Cardiac muscle cell (in vitro differentiated cells and primary cell): ENCODE data around the gene SEMA5B. TPM values are rescaled to one million over a fixed set of nuclear protein-coding genes. Genes with fewer than 3 reads are reported as not detected.

Source experiments
- DNase-seq, 2 donors: peaks; one replicate each; pipeline versions ENCODE4 v3.0.0 to v3.0.0-alpha.2; 2010 to 2017; ENCODE audit warnings: low read depth in 1 of 2, low spot score in 1 of 2
- H3K27ac ChIP-seq: fragments of 200-600 bp; sonication (generic); 2 replicates; pipeline ENCODE4 v1.5.1; 2016
- H3K27me3 ChIP-seq: fragments of 200-600 bp; sonication (generic); 2 replicates; pipeline ENCODE4 v1.6.0; 2016; ENCODE audit warnings: control low read depth
- H3K36me3 ChIP-seq: fragments of 200-600 bp; sonication (generic); 2 replicates; pipeline ENCODE4 v1.5.1; 2016; ENCODE audit warnings: control low read depth
- H3K4me1 ChIP-seq: fragments of 200-600 bp; sonication (generic); 2 replicates; pipeline ENCODE4 v1.8.1; 2017; ENCODE audit warnings: low read depth, mild to moderate bottlenecking, mixed run types
- H3K4me3 ChIP-seq: fragments of 200-600 bp; sonication (generic); 2 replicates; pipeline ENCODE4 v1.5.1; 2016; ENCODE audit warnings: mild to moderate bottlenecking
- H3K9me3 ChIP-seq: fragments of 200-600 bp; sonication (generic); 2 replicates; pipeline ENCODE4 v1.5.1; 2017; ENCODE audit warnings: low read depth, mild to moderate bottlenecking, control low read depth
- CTCF ChIP-seq: IDR thresholded peaks from 2 replicates; pipeline ENCODE4 v1.5.1; 2012; ENCODE audit warnings: low read depth, mild to moderate bottlenecking, low read length
- polyA plus RNA-seq: library from polyadenylated mRNA; unstranded; fragments of >200 nt; fragmentation: Nextera tagmentation; extraction: Ambion mirVana; gene quantifications from 2 replicates; pipeline ENCODE4 v1.2.1, GENCODE V29; 2016
- total RNA-seq: library from RNA; depleted of rRNA; stranded (reverse); fragments of >200 nt; gene quantifications from 2 replicates; pipeline ENCODE4 v1.2.3, GENCODE V29; 2016

Gene SEMA5B
- total and polyA plus RNA-seq, 2 experiments from 2014 or later = 2.3 to 4.4 TPM

DNA sequence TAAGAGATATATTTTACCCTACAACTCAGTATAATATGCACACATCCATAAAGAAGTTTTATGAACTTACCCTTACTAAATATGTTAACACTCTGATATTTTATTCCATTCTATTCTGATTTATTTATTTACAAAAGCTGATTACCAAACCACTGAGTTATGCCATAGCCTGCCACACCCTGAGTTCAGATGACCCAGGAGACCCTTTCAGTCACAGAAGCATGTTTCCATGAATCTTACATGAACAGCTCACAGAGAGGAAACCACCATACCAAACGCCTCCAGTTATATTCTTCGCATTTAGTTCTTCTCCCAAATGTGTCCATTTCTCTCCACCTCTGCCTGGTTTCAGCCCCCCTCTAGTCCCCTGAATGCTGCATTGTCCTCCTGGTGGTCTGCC lies 103.5 kb downstream of the SEMA5B start:
- no peak for TF ChIP-seq CTCF

DNA sequence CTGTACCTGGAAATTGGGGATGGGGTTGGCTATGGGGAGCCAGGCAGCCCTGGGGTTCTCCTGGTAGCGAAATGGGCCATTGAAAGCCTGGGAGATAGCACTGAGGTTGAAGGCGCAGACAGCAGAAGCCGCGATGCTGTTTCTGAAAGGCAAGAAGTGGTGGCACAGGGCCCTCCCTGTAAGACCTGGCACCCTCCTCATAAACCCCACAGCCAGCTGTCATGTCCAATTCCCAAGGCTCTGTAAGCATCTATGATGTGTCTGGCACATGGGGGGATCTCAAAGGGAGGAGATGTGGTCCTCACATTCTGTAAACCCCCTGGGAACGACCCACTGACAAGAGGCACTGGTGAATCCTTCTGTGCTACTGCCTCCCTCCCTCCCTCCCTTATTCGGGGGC lies 104.0 kb downstream of the SEMA5B start:
- DNase-seq = no peak
- Histone ChIP-seq H3K4me1 (peaks cover 2% of the 10 kb centered on the region), H3K27me3 (peaks cover 46% of the 10 kb centered on the region), H3K9me3 (no peaks in the 10 kb centered on the region), H3K27ac (no peak overlapping the region), H3K36me3 (no peaks in the 10 kb centered on the region), H3K4me3 (no peak overlapping the region)
- no peak for TF ChIP-seq CTCF

More for the DNA sequence above, 103.5 kb downstream of the SEMA5B start:
- Histone ChIP-seq H3K4me1 (peaks cover 2% of the 10 kb centered on the region), H3K9me3 (no peaks in the 10 kb centered on the region), H3K4me3 (no peak overlapping the region), H3K27ac (no peak overlapping the region), H3K36me3 (no peaks in the 10 kb centered on the region), H3K27me3 (peaks cover 46% of the 10 kb centered on the region)
- no peak for DNase-seq

- peak in 1 of 2 donors; percentile 27 for DNase-seq
- Histone ChIP-seq H3K4me3 (no peak overlapping the region), H3K27me3 (peaks cover 46% of the 10 kb centered on the region), H3K27ac (no peak overlapping the region), H3K4me1 (peaks cover 2% of the 10 kb centered on the region), H3K36me3 (no peaks in the 10 kb centered on the region), H3K9me3 (no peaks in the 10 kb centered on the region)
- no peak for TF ChIP-seq CTCF
Measured at GRCh38 chr3:122921791-122922651, 105.5 kb downstream of the SEMA5B start.

DNA sequence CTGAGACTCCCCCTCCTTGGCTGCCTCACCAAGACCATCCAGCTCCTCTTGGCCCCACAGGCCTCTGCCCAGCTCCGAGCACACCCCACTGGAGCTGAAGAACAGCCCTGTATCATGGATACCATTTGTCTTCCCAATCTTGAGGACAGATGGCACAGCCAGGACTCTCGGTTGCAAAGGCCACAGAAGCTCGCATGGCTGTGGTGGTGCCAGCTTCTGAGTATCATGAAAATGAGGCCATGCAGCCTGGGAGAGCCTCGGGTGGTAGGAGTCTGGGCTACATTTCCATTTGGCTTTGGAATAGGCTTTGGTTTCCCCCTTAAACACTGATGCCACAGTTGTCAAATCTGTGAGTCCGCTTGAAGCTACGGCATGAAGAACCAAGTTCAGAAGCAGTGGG lies 106.6 kb downstream of the SEMA5B start:
- no peak for DNase-seq
- Histone ChIP-seq H3K4me3 (no peak overlapping the region), H3K36me3 (no peaks in the 10 kb centered on the region), H3K4me1 (peaks cover 2% of the 10 kb centered on the region), H3K27ac (no peak overlapping the region), H3K9me3 (no peaks in the 10 kb centered on the region), H3K27me3 (peaks cover 46% of the 10 kb centered on the region)
- TF ChIP-seq CTCF = no peak

DNA sequence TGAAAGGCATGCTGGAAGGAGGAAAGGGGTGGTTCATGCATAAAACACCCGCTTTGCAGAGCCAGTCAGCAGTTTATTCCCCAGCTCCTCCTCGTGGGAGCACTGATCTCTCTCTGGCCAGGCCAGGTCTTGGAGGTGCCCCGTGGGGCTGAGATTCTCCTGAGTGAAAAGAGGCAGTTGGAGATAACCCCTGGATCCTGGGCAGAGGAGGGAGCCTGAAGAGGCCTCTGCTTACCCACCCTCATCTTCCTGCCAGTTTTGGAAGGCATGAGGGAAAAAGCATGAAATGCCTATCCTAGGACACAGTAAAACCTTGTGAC lies 108.3 kb downstream of the SEMA5B start:
- Histone ChIP-seq H3K4me3 (no peak overlapping the region), H3K27ac (no peak overlapping the region), H3K4me1 (peaks cover 2% of the 10 kb centered on the region), H3K9me3 (no peaks in the 10 kb centered on the region), H3K36me3 (no peaks in the 10 kb centered on the region), H3K27me3 (peaks cover 37% of the 10 kb centered on the region)
- no peak for DNase-seq
- TF ChIP-seq CTCF = no peak
